DOHH2 (cell line): ENCODE data around the gene ARMC9.

ENCODE experiments used
- H3F3A ChIP-seq: fragments of 200-600 bp; sonication (generic), shearing (Covaris generic); 2 replicates; pipeline ENCODE4 v1.6.0; 2016; ENCODE audit warnings: antibody characterized with exemption, mild to moderate bottlenecking; ENCODE audit not compliant: control insufficient read depth, insufficient read depth
- H3K27ac ChIP-seq: fragments of 200-600 bp; sonication (generic); 2 replicates; pipeline ENCODE4 v1.5.1; 2014; ENCODE audit warnings: low read depth, mild to moderate bottlenecking, low read length, moderate library complexity
- H3K27me3 ChIP-seq: fragments of 200-600 bp; sonication (generic); 2 replicates; pipeline ENCODE4 v1.6.1; 2014; ENCODE audit warnings: mild to moderate bottlenecking, low read length, mixed read lengths; ENCODE audit not compliant: control insufficient read depth
- H3K36me3 ChIP-seq: fragments of 200-600 bp; sonication (generic); 2 replicates; pipeline ENCODE4 v1.6.1; 2014; ENCODE audit warnings: mild to moderate bottlenecking, low read length, moderate library complexity, mixed read lengths; ENCODE audit not compliant: control insufficient read depth
- H3K4me1 ChIP-seq: fragments of 200-600 bp; sonication (generic); 2 replicates; pipeline ENCODE4 v1.6.1; 2014; ENCODE audit warnings: mild to moderate bottlenecking, low read length, mixed read lengths; ENCODE audit not compliant: control insufficient read depth
- H3K4me2 ChIP-seq: fragments of 200-600 bp; sonication (generic); 2 replicates; pipeline ENCODE4 v1.6.0; 2014; ENCODE audit warnings: mild to moderate bottlenecking, low read length, moderate library complexity
- H3K4me3 ChIP-seq: fragments of 200-600 bp; sonication (generic); 2 replicates; pipeline ENCODE4 v1.5.1; 2014; ENCODE audit warnings: mild to moderate bottlenecking, low read length, mixed read lengths
- H3K79me2 ChIP-seq: fragments of 200-600 bp; sonication (generic); 2 replicates; pipeline ENCODE4 v1.6.1; 2014; ENCODE audit warnings: mild to moderate bottlenecking, low read length, mixed read lengths; ENCODE audit not compliant: control insufficient read depth
- H3K9me2 ChIP-seq: fragments of 200-600 bp; sonication (generic); replicated peaks from 2 replicates; pipeline ENCODE4 v1.6.1; 2014; ENCODE audit warnings: mild to moderate bottlenecking, low read length, mixed read lengths; ENCODE audit not compliant: control insufficient read depth
- H3K9me3 ChIP-seq: fragments of 200-600 bp; sonication (generic); 2 replicates; pipeline ENCODE4 v1.6.1; 2014; ENCODE audit warnings: antibody characterized with exemption, low read length, mixed read lengths; ENCODE audit not compliant: control insufficient read depth, insufficient read depth
- H4K20me1 ChIP-seq: fragments of 200-600 bp; sonication (generic); 2 replicates; pipeline ENCODE4 v1.6.0; 2014; ENCODE audit warnings: low read depth, mild to moderate bottlenecking, antibody characterized with exemption, low read length, moderate library complexity; ENCODE audit not compliant: control insufficient read depth, insufficient read depth
- CTCF ChIP-seq: fragments of 200-600 bp; sonication (generic); IDR thresholded peaks from one replicate; pipeline ENCODE4 v1.5.1; 2014; ENCODE audit warnings: antibody characterized with exemption, mild to moderate bottlenecking, low read depth, low read length; ENCODE audit not compliant: poor library complexity, severe bottlenecking
- EZH2phosphoT487 ChIP-seq: fragments of 200-600 bp; sonication (generic); IDR thresholded peaks from 2 replicates; pipeline ENCODE4 v1.6.1; 2017; ENCODE audit warnings: borderline replicate concordance, mild to moderate bottlenecking, antibody characterized with exemption, low read length, moderate library complexity, mixed read lengths

Gene ARMC9

DNA sequence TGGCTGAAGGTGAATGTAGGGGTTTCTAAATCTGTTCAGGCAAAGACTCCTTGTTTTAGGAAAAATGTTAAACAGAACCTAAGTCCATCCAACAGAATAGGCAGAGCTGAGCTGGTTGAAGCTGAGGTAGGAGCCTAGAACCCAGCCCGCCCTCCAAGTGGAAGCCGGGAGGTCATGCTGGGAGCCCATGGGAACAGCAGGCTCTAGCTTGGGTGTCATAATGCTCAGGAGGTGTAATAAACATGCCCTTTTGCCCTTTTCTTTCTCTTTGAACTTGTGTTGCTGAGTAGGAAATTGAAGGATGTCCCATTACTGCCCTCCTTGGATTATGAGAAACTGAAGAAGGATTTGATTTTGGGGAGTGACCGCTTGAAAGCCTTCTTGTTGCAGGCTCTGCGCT, 60.3 kb downstream of the ARMC9 start:
- H3K4me1 ChIP-seq: no peaks in the 10 kb centered on the region

DNA sequence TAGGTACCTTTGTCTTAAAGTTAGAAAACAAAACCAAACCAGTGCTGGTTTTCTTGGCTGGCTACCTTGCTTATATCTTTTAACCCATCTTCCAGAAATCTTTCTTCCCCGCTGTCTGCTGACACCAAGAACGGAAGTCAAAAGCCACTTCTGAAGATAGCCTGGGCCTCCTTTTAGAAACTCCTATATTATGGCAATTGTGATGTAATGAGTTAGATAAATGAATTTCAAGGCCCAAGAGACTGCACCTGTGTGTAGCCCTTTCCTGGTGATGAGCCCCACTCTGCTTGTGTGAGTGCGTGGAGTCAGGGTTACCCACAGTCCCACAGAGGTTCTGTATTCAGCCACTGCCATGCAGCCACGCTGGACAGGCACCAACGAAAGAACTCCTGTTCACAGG, 60.7 kb downstream of the ARMC9 start:
- H3K4me3 ChIP-seq: no peak overlapping the region
- H3F3A ChIP-seq: no peaks in the 10 kb centered on the region
- no peak overlapping the region for H3K4me2 ChIP-seq
- no peaks in the 10 kb centered on the region for H3K9me3 ChIP-seq
- no peak for TF ChIP-seq CTCF
- TF ChIP-seq EZH2phosphoT487: no peak
- no peaks in the 10 kb centered on the region for H3K9me2 ChIP-seq
- no peak overlapping the region for H3K27ac ChIP-seq
- H3K36me3 ChIP-seq: no peaks in the 10 kb centered on the region
- no peaks in the 10 kb centered on the region for H3K27me3 ChIP-seq
- no peaks in the 10 kb centered on the region for H4K20me1 ChIP-seq
- H3K4me1 ChIP-seq: no peaks in the 10 kb centered on the region
- no peaks in the 10 kb centered on the region for H3K79me2 ChIP-seq

More for the DNA sequence above, 60.3 kb downstream of the ARMC9 start:
- Histone ChIP-seq H3K27me3 (no peaks in the 10 kb centered on the region), H3K4me3 (no peak overlapping the region), H3K9me2 (no peaks in the 10 kb centered on the region), H3F3A (no peaks in the 10 kb centered on the region), H3K79me2 (no peaks in the 10 kb centered on the region), H3K4me2 (no peak overlapping the region), H3K27ac (no peak overlapping the region), H3K36me3 (no peaks in the 10 kb centered on the region), H3K9me3 (no peaks in the 10 kb centered on the region), H4K20me1 (no peaks in the 10 kb centered on the region)
- TF ChIP-seq EZH2phosphoT487: no peak
- no peak for TF ChIP-seq CTCF

DNA sequence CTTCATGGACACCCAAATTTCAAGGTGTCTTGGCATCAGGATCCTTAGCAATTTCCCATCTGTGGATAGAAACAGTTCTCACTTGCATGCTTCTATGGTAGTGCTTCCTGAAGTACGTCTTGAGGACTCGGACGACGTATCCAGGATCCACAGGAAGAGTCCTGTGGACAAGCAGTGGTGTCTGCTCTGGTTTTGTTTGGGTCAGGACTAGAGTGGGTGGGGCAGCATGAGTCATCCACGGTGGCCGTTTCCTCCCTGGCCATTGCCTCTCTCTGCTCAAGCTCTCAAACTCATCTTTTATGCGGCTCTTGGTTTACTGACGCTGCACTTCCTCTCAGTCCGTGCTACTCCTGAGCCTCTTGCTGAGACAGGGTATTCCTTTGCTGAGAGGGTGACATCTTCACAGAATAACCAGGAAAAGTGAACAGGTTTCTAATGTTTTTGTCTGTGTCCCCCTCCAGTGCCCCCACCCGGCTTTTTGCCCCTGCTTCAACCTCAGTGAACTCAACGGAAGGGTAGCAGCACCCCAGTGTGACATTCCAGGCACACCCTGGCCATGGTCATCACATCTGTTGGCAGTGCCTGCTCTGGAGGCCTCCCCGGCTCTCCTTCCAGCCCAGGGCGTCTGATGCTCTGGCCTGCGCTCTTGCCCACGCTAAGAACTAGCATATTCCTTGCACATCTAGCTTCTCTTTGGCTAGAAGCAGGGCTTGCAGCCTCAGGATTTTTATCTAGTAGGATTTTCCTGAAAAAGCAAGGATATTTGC, 62.2 kb downstream of the ARMC9 start:
- Histone ChIP-seq H3K4me2 (no peak overlapping the region), H3K79me2 (no peaks in the 10 kb centered on the region), H3K4me3 (no peak overlapping the region), H3K9me2 (no peaks in the 10 kb centered on the region), H3K9me3 (no peaks in the 10 kb centered on the region), H4K20me1 (no peaks in the 10 kb centered on the region), H3K4me1 (no peaks in the 10 kb centered on the region), H3F3A (no peaks in the 10 kb centered on the region), H3K36me3 (no peaks in the 10 kb centered on the region), H3K27ac (no peak overlapping the region), H3K27me3 (no peaks in the 10 kb centered on the region)
- TF ChIP-seq EZH2phosphoT487 (no peak), CTCF (no peak)
